SK-N-SH (cell line): ENCODE measurements around the gene RASEF. TPM values are rescaled to one million over a fixed set of nuclear protein-coding genes. Genes with fewer than 3 reads are reported as not detected.
A peak's percentile ranks its signal among the peaks of the same experiment; 100 is the strongest.

Experiments
- CTCF ChIA-PET: fragments of 300-600, 350-600 bp; formaldehyde crosslinking; extraction: SDS; loops from one replicate; lab custom pipeline; 2021; lab: Yijun Ruan, JAX
- POLR2A ChIA-PET: fragments of 350-600 bp; sonication (Branson Sonifier 250); formaldehyde crosslinking; extraction: SDS; loops from one replicate; lab custom pipeline; 2020; ENCODE audit warnings: antibody characterized with exemption, inconsistent platforms; lab: Yijun Ruan, JAX
- DNase-seq: peaks from one replicate; pipeline ENCODE4 v3.0.0; 2012
- H2AFZ ChIP-seq: fragments of 200-600 bp; sonication (generic); 2 replicates; pipeline ENCODE4 v1.8.1; 2016; ENCODE audit warnings: antibody characterized with exemption, mild to moderate bottlenecking, low read depth
- H3F3A ChIP-seq: fragments of 200-600 bp; sonication (generic); replicated peaks from 2 replicates; pipeline ENCODE3; 2016; ENCODE audit warnings: antibody characterized with exemption, mild to moderate bottlenecking; ENCODE audit not compliant: insufficient read depth
- H3K27ac ChIP-seq, 2 experiments: fragments of 200-500 bp in 1 of 2; fragments of 200-600 bp in 1 of 2; sonication (Bioruptor generic) in 1 of 2; sonication (generic), shearing (Covaris generic) in 1 of 2; 2 replicates each; pipeline versions ENCODE4 v1.5.1 to v1.6.1; 2014 to 2016; ENCODE audit warnings: low read depth in 2 of 2, inconsistent platforms in 1 of 2, low read length in 1 of 2, mild to moderate bottlenecking in 1 of 2, mixed read lengths in 1 of 2
- H3K27me3 ChIP-seq: fragments of 200-600 bp; sonication (generic), shearing (Covaris generic); 2 replicates; pipeline ENCODE4 v1.6.1; 2016; ENCODE audit warnings: mixed run types; ENCODE audit not compliant: insufficient read depth
- H3K36me3 ChIP-seq, 2 experiments: fragments of 200-500 bp in 1 of 2; fragments of 200-600 bp in 1 of 2; sonication (Bioruptor generic) in 1 of 2; sonication (generic) in 1 of 2; replicated peaks in 1 of 2; 2 replicates each; pipeline versions ENCODE3 to v1.5.1; 2014 to 2016; ENCODE audit warnings: low read length in 1 of 2, mild to moderate bottlenecking in 1 of 2; ENCODE audit not compliant: insufficient read depth in 2 of 2, control insufficient read depth in 1 of 2
- H3K4me1 ChIP-seq, 2 experiments: fragments of 200-500 bp in 1 of 2; fragments of 200-600 bp in 1 of 2; sonication (Bioruptor generic) in 1 of 2; sonication (generic), shearing (Covaris generic) in 1 of 2; 2 replicates each; pipeline versions ENCODE4 v1.5.1 to v1.6.1; 2014 to 2016; ENCODE audit warnings: low read depth in 1 of 2, low read length in 1 of 2, mixed run types in 1 of 2; ENCODE audit not compliant: insufficient read depth in 2 of 2, control insufficient read depth in 1 of 2
- H3K4me2 ChIP-seq: fragments of 200-600 bp; sonication (generic), shearing (Covaris generic); 2 replicates; pipeline ENCODE4 v1.6.1; 2017; ENCODE audit warnings: mixed run types
- H3K4me3 ChIP-seq, 2 experiments: fragments of 200-500 bp in 1 of 2; fragments of 200-600 bp in 1 of 2; sonication (Bioruptor generic) in 1 of 2; sonication (generic), shearing (Covaris generic) in 1 of 2; 2 replicates each; pipeline versions ENCODE4 v1.5.1 to v1.8.1; 2014 to 2016; ENCODE audit warnings: low read depth in 2 of 2, inconsistent platforms in 1 of 2, low read length in 1 of 2, mild to moderate bottlenecking in 1 of 2, mixed read lengths in 1 of 2, moderate library complexity in 1 of 2
- H3K79me2 ChIP-seq: fragments of 200-600 bp; sonication (generic); 2 replicates; pipeline ENCODE4 v1.8.1; 2017; ENCODE audit warnings: mild to moderate bottlenecking; ENCODE audit not compliant: insufficient read depth
- H3K9ac ChIP-seq: fragments of 200-600 bp; sonication (generic); 2 replicates; pipeline ENCODE4 v1.6.1; 2017; ENCODE audit warnings: mixed run types
- H3K9me2 ChIP-seq: fragments of 200-600 bp; sonication (generic); 2 replicates; pipeline ENCODE4 v1.6.1; 2017; ENCODE audit warnings: mixed run types
- H3K9me3 ChIP-seq: fragments of 200-600 bp; sonication (generic); 2 replicates; pipeline ENCODE4 v1.6.1; 2017; ENCODE audit warnings: mixed run types, mild to moderate bottlenecking, moderate library complexity
- H4K20me1 ChIP-seq: fragments of 200-600 bp; sonication (generic); 2 replicates; pipeline ENCODE4 v1.6.1; 2017; ENCODE audit warnings: mild to moderate bottlenecking, mixed run types; ENCODE audit not compliant: insufficient read depth
- CHD2 ChIP-seq: fragments of 150-350 bp; IDR thresholded peaks from 2 replicates; pipeline ENCODE4 v1.6.1; 2018; ENCODE audit warnings: low read length; ENCODE audit not compliant: partially characterized antibody
- ELF1 ChIP-seq: IDR thresholded peaks from 2 replicates; pipeline ENCODE4 v1.4.0; 2012
- EP300 ChIP-seq, 2 experiments: IDR thresholded peaks; 2 replicates each; pipeline versions ENCODE4 v1.4.0 to v1.6.1; 2012; ENCODE audit warnings: borderline replicate concordance in 1 of 2, low read depth in 1 of 2, low read length in 1 of 2
- FOXJ3 ChIP-seq: sonication (generic); formaldehyde crosslinking; IDR thresholded peaks from 2 replicates; pipeline ENCODE4 v1.5.1; 2020; ENCODE audit warnings: mild to moderate bottlenecking, missing genetic modification reagents
- GABPA ChIP-seq: IDR thresholded peaks from 2 replicates; pipeline ENCODE4 v1.4.0; 2012; ENCODE audit warnings: low read depth, mild to moderate bottlenecking
- GATA2 ChIP-seq: sonication (generic); formaldehyde crosslinking; IDR thresholded peaks from 2 replicates; pipeline ENCODE4 v1.5.0; 2020; ENCODE audit warnings: mild to moderate bottlenecking, missing genetic modification reagents
- MXI1 ChIP-seq: IDR thresholded peaks from 2 replicates; pipeline ENCODE4 v1.6.1; 2012; ENCODE audit warnings: mild to moderate bottlenecking, low read depth, low read length, improper control_type of control experiment
- POLR2AphosphoS5 ChIP-seq: IDR thresholded peaks from 2 replicates; pipeline ENCODE4 v1.6.1; 2012; ENCODE audit warnings: low read depth, low read length
- RCOR1 ChIP-seq: fragments of 150-350 bp; IDR thresholded peaks from 2 replicates; pipeline ENCODE4 v1.6.1; 2017; ENCODE audit warnings: antibody characterized with exemption, low read length
- TAF1 ChIP-seq: IDR thresholded peaks from 2 replicates; pipeline ENCODE4 v1.6.1; 2012; ENCODE audit warnings: low read depth, mild to moderate bottlenecking, low read length, moderate library complexity, borderline replicate concordance
- TCF12 ChIP-seq: IDR thresholded peaks from 2 replicates; pipeline ENCODE4 v1.4.0; 2012
- WGBS: methylation state at CpG from one replicate; pipeline ENCODE4 v1.1.6; 2017; ENCODE audit warnings: low lambda C conversion rate; 5-methylcytosine and 5-hydroxymethylcytosine counted together
- polyA plus RNA-seq, 3 experiments: library from polyadenylated mRNA; depleted of rRNA; stranded (reverse); fragments of >200 nt; gene quantifications; 2 replicates each; pipeline ENCODE4 v1.2.3, GENCODE V29; 2012
- TF ChIP-seq, protein P1 (sequence below): IDR thresholded peaks from 2 replicates; pipeline ENCODE4 v1.4.0; 2012; ENCODE audit warnings: low read depth, borderline replicate concordance
- TF ChIP-seq, protein P2 (sequence below): IDR thresholded peaks from 2 replicates; pipeline ENCODE4 v1.4.0; 2012; ENCODE audit warnings: low read depth, borderline replicate concordance
- TF ChIP-seq, protein P3 (sequence below): IDR thresholded peaks from 2 replicates; pipeline ENCODE4 v1.6.1; 2012; ENCODE audit warnings: mild to moderate bottlenecking, low read depth, low read length, moderate library complexity

RASEF gene
- polyA plus RNA-seq, 1 of the 3 experiments (the other 2 are of a cell fraction), result not detected

DNA sequence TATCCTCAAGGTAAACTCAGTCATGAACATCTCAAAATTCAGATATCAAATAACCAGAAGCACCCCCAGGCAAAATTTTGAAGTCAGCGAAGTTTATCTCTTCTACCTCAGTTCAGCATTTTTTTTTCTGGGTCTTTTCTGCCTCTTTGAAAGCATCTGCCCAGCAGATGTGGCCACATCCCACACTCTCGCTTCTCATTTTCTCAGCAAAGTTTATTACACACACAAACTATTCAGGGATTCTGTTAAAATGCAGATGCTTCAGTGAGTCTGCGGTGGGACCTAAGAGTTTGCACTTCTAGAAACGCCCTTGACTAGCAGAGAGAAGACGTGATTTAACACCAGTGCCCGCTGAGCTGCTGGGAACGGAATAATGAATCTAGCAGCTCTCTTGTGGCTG, 19.3 kb downstream of the RASEF start:
- no peaks in the 10 kb centered on the region for H3K9me2 ChIP-seq

DNA sequence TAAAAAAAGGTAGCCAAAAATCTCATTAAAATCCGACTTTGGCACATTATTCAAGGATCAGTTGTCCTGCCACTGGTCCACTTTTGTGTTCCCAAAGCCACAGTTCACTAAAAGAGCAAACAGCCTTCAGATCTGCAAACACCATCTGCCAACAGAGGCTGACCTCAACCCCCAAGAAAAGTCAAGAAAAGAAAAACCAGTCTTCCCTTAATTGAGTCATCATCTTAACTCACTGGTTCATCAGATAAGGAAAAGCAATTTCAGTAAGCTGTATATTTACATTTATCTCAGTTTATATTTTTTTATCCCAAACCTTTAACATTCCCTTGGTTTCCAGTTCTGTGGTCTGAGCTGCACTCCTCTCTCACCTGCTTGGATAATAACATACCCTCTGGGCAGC, 21.2 kb downstream of the RASEF start:
- no peaks in the 10 kb centered on the region for H3K9me2 ChIP-seq
- no peaks in the 10 kb centered on the region for H3K36me3 ChIP-seq
- H3K27me3 ChIP-seq, result no peaks in the 10 kb centered on the region; the same call in 1 of the 2 replicates
- CTCF ChIA-PET, result no interaction called here
- no peak overlapping the region for H3K9ac ChIP-seq
- H3K4me1 ChIP-seq, result peaks cover 0 to 34% of the 10 kb centered on the region in 2 experiments; a peak in 2 of 4 replicates
- peak overlapping the region in 1 of 2 experiments; percentile 85; a peak in 2 of 4 replicates for H3K27ac ChIP-seq
- no peak overlapping the region for H3K4me2 ChIP-seq
- H3K9me3 ChIP-seq, result no peaks in the 10 kb centered on the region
- no peak overlapping the region for H3K4me3 ChIP-seq
- no peaks in the 10 kb centered on the region for H3K79me2 ChIP-seq
- no peaks in the 10 kb centered on the region for H3F3A ChIP-seq
- no peak for DNase-seq
- POLR2A ChIA-PET, result no interaction called here
- H4K20me1 ChIP-seq, result no peaks in the 10 kb centered on the region
- 8% methylated on average over 1 of the region's 1 CpG for WGBS
- no peak overlapping the region for H2AFZ ChIP-seq
- TF ChIP-seq, protein P1, sequence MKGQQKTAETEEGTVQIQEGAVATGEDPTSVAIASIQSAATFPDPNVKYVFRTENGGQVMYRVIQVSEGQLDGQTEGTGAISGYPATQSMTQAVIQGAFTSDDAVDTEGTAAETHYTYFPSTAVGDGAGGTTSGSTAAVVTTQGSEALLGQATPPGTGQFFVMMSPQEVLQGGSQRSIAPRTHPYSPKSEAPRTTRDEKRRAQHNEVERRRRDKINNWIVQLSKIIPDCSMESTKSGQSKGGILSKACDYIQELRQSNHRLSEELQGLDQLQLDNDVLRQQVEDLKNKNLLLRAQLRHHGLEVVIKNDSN, result no peak
- TF ChIP-seq ELF1 (no peak), RCOR1 (no peak), GABPA (no peak), POLR2AphosphoS5 (no peak), GATA2 (no peak), MXI1 (no peak), CHD2 (no peak), EP300 (IDR thresholded peaks at IDR 0.05; ENCODE audit: borderline replicate concordance in 1 of 2, low read depth in 1 of 2, low read length in 1 of 2) (no peak), TAF1 (no peak)
- TF ChIP-seq, protein P2, sequence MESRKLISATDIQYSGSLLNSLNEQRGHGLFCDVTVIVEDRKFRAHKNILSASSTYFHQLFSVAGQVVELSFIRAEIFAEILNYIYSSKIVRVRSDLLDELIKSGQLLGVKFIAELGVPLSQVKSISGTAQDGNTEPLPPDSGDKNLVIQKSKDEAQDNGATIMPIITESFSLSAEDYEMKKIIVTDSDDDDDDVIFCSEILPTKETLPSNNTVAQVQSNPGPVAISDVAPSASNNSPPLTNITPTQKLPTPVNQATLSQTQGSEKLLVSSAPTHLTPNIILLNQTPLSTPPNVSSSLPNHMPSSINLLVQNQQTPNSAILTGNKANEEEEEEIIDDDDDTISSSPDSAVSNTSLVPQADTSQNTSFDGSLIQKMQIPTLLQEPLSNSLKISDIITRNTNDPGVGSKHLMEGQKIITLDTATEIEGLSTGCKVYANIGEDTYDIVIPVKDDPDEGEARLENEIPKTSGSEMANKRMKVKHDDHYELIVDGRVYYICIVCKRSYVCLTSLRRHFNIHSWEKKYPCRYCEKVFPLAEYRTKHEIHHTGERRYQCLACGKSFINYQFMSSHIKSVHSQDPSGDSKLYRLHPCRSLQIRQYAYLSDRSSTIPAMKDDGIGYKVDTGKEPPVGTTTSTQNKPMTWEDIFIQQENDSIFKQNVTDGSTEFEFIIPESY, result no peak
- TF ChIP-seq, protein P3, sequence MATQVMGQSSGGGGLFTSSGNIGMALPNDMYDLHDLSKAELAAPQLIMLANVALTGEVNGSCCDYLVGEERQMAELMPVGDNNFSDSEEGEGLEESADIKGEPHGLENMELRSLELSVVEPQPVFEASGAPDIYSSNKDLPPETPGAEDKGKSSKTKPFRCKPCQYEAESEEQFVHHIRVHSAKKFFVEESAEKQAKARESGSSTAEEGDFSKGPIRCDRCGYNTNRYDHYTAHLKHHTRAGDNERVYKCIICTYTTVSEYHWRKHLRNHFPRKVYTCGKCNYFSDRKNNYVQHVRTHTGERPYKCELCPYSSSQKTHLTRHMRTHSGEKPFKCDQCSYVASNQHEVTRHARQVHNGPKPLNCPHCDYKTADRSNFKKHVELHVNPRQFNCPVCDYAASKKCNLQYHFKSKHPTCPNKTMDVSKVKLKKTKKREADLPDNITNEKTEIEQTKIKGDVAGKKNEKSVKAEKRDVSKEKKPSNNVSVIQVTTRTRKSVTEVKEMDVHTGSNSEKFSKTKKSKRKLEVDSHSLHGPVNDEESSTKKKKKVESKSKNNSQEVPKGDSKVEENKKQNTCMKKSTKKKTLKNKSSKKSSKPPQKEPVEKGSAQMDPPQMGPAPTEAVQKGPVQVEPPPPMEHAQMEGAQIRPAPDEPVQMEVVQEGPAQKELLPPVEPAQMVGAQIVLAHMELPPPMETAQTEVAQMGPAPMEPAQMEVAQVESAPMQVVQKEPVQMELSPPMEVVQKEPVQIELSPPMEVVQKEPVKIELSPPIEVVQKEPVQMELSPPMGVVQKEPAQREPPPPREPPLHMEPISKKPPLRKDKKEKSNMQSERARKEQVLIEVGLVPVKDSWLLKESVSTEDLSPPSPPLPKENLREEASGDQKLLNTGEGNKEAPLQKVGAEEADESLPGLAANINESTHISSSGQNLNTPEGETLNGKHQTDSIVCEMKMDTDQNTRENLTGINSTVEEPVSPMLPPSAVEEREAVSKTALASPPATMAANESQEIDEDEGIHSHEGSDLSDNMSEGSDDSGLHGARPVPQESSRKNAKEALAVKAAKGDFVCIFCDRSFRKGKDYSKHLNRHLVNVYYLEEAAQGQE, result no peak

More for the DNA sequence above, 19.3 kb downstream of the RASEF start:
- Histone ChIP-seq H2AFZ (no peak overlapping the region), H3K4me1 (peaks cover 0 to 32% of the 10 kb centered on the region in 2 experiments; a peak in 2 of 4 replicates), H3K9ac (no peak overlapping the region)
- peak in 1 of 2 experiments; percentile 61; a peak in 1 of 4 replicates for TF ChIP-seq EP300 (IDR thresholded peaks at IDR 0.05; ENCODE audit: borderline replicate concordance in 1 of 2, low read depth in 1 of 2, low read length in 1 of 2)
- TF ChIP-seq, protein P3, result no peak
- TF ChIP-seq FOXJ3 (CRISPR knock-in tag), result no peak
- TF ChIP-seq CHD2, result peak; percentile 21
- TF ChIP-seq RCOR1, result 0 out of 2 replicates have a peak, but pooled peaks have one; percentile 67
- TF ChIP-seq TCF12, result peak; percentile 17; the same call in 1 of the 2 replicates
- TF ChIP-seq, all 33 proteins: peak for 4
- Histone ChIP-seq H3K27ac (peak overlapping the region in 1 of 2 experiments; percentile 85; a peak in 2 of 4 replicates), H3K4me3 (no peak overlapping the region), H3K36me3 (no peaks in the 10 kb centered on the region), H3K4me2 (no peak overlapping the region), H3K9me3 (no peaks in the 10 kb centered on the region), H3K79me2 (no peaks in the 10 kb centered on the region), H3F3A (no peaks in the 10 kb centered on the region), H4K20me1 (no peaks in the 10 kb centered on the region), H3K27me3 (no peaks in the 10 kb centered on the region; the same call in 1 of the 2 replicates)
- DNase-seq, result peak; percentile 47
- POLR2A ChIA-PET, result no interaction called here
- CTCF ChIA-PET, result no interaction called here
- WGBS, result 33% methylated on average over 7 of the region's 7 CpGs
